ENCODE measurements around the gene OXSR1.

Gene OXSR1

GRCh38 chr3:38119248-38119544 lies 46.1 kb upstream of the OXSR1 start:
- Histone ChIP-seq H3K4me3 (ENCODE audit: insufficient read length, low read depth) (no peak overlapping the region), H3K9ac (ENCODE audit: insufficient read length, low read depth) (no peak overlapping the region), H3K27me3 (ENCODE audit: insufficient read depth, insufficient read length) (no peaks in the 10 kb centered on the region), H3K9me3 (ENCODE audit: insufficient read depth, low read length) (peaks cover 8% of the 10 kb centered on the region; the same call in 1 of the 2 replicates), H3K4me1 (ENCODE audit: insufficient read depth, insufficient read length) (no peaks in the 10 kb centered on the region), H3K36me3 (ENCODE audit: insufficient read depth, insufficient read length, low read length) (peaks cover 57% of the 10 kb centered on the region)
- TF ChIP-seq SUZ12 (IDR thresholded peaks at IDR 0.05; ENCODE audit: extremely low read depth, insufficient read depth, insufficient read length) = no peak
- TF ChIP-seq YY1 (IDR thresholded peaks at IDR 0.05; ENCODE audit: insufficient read depth, insufficient read length) = no peak
- no peak for TF ChIP-seq ZNF274 (IDR thresholded peaks at IDR 0.05; ENCODE audit: low read depth, low read length)
- DNase-seq (ENCODE audit: low read depth, low spot score) = no peak

- H3K36me3 ChIP-seq (ENCODE audit: insufficient read depth, insufficient read length, low read length) = peaks cover 64% of the 10 kb centered on the region
- H3K9ac ChIP-seq (ENCODE audit: insufficient read length, low read depth) = no peak overlapping the region
- DNase-seq (ENCODE audit: low read depth, low spot score) = no peak
- TF ChIP-seq ZNF274 (IDR thresholded peaks at IDR 0.05; ENCODE audit: low read depth, low read length) (no peak), SUZ12 (IDR thresholded peaks at IDR 0.05; ENCODE audit: extremely low read depth, insufficient read depth, insufficient read length) (no peak), YY1 (IDR thresholded peaks at IDR 0.05; ENCODE audit: insufficient read depth, insufficient read length) (no peak)
- H3K4me1 ChIP-seq (ENCODE audit: insufficient read depth, insufficient read length) = no peaks in the 10 kb centered on the region
- peaks cover 8% of the 10 kb centered on the region; the same call in 1 of the 2 replicates for H3K9me3 ChIP-seq (ENCODE audit: insufficient read depth, low read length)
- H3K4me3 ChIP-seq (ENCODE audit: insufficient read length, low read depth) = no peak overlapping the region
- H3K27me3 ChIP-seq (ENCODE audit: insufficient read depth, insufficient read length) = no peaks in the 10 kb centered on the region
Measured at GRCh38 chr3:38119821-38120692, 45.3 kb upstream of the OXSR1 start.

GRCh38 chr3:38120693-38121450 lies 44.5 kb upstream of the OXSR1 start:
- H3K9ac ChIP-seq (ENCODE audit: insufficient read length, low read depth) = no peak overlapping the region
- H3K4me1 ChIP-seq (ENCODE audit: insufficient read depth, insufficient read length) = no peaks in the 10 kb centered on the region
- no peak for TF ChIP-seq YY1 (IDR thresholded peaks at IDR 0.05; ENCODE audit: insufficient read depth, insufficient read length)
- TF ChIP-seq SUZ12 (IDR thresholded peaks at IDR 0.05; ENCODE audit: extremely low read depth, insufficient read depth, insufficient read length) = no peak
- no peak for TF ChIP-seq ZNF274 (IDR thresholded peaks at IDR 0.05; ENCODE audit: low read depth, low read length)
- H3K36me3 ChIP-seq (ENCODE audit: insufficient read depth, insufficient read length, low read length) = peaks cover 73% of the 10 kb centered on the region
- H3K4me3 ChIP-seq (ENCODE audit: insufficient read length, low read depth) = no peak overlapping the region
- peaks cover 8% of the 10 kb centered on the region; the same call in 1 of the 2 replicates for H3K9me3 ChIP-seq (ENCODE audit: insufficient read depth, low read length)
- H3K27me3 ChIP-seq (ENCODE audit: insufficient read depth, insufficient read length) = no peaks in the 10 kb centered on the region
- DNase-seq (ENCODE audit: low read depth, low spot score) = no peak

GRCh38 chr3:38121451-38121831 lies 43.9 kb upstream of the OXSR1 start:
- peaks cover 5% of the 10 kb centered on the region; the same call in 1 of the 2 replicates for H3K9me3 ChIP-seq (ENCODE audit: insufficient read depth, low read length)
- no peak overlapping the region for H3K4me3 ChIP-seq (ENCODE audit: insufficient read length, low read depth)
- DNase-seq (ENCODE audit: low read depth, low spot score) = no peak
- no peaks in the 10 kb centered on the region for H3K4me1 ChIP-seq (ENCODE audit: insufficient read depth, insufficient read length)
- H3K9ac ChIP-seq (ENCODE audit: insufficient read length, low read depth) = no peak overlapping the region
- H3K27me3 ChIP-seq (ENCODE audit: insufficient read depth, insufficient read length) = no peaks in the 10 kb centered on the region
- H3K36me3 ChIP-seq (ENCODE audit: insufficient read depth, insufficient read length, low read length) = peaks cover 78% of the 10 kb centered on the region
- TF ChIP-seq ZNF274 (IDR thresholded peaks at IDR 0.05; ENCODE audit: low read depth, low read length) (no peak), YY1 (IDR thresholded peaks at IDR 0.05; ENCODE audit: insufficient read depth, insufficient read length) (no peak), SUZ12 (IDR thresholded peaks at IDR 0.05; ENCODE audit: extremely low read depth, insufficient read depth, insufficient read length) (no peak)

GRCh38 chr3:38121832-38122461 lies 43.4 kb upstream of the OXSR1 start:
- H3K36me3 ChIP-seq (ENCODE audit: insufficient read depth, insufficient read length, low read length) = peaks cover 83% of the 10 kb centered on the region
- TF ChIP-seq YY1 (IDR thresholded peaks at IDR 0.05; ENCODE audit: insufficient read depth, insufficient read length) (no peak), ZNF274 (IDR thresholded peaks at IDR 0.05; ENCODE audit: low read depth, low read length) (no peak), SUZ12 (IDR thresholded peaks at IDR 0.05; ENCODE audit: extremely low read depth, insufficient read depth, insufficient read length) (no peak)

GRCh38 chr3:38122712-38123290 lies 42.5 kb upstream of the OXSR1 start:
- H3K4me1 ChIP-seq (ENCODE audit: insufficient read depth, insufficient read length) = no peaks in the 10 kb centered on the region
- TF ChIP-seq YY1 (IDR thresholded peaks at IDR 0.05; ENCODE audit: insufficient read depth, insufficient read length) (no peak), SUZ12 (IDR thresholded peaks at IDR 0.05; ENCODE audit: extremely low read depth, insufficient read depth, insufficient read length) (no peak), ZNF274 (IDR thresholded peaks at IDR 0.05; ENCODE audit: low read depth, low read length) (no peak)
- no peak overlapping the region for H3K9ac ChIP-seq (ENCODE audit: insufficient read length, low read depth)
- no peaks in the 10 kb centered on the region for H3K9me3 ChIP-seq (ENCODE audit: insufficient read depth, low read length)
- no peak overlapping the region for H3K4me3 ChIP-seq (ENCODE audit: insufficient read length, low read depth)
- H3K27me3 ChIP-seq (ENCODE audit: insufficient read depth, insufficient read length) = no peaks in the 10 kb centered on the region
- peaks cover 87% of the 10 kb centered on the region for H3K36me3 ChIP-seq (ENCODE audit: insufficient read depth, insufficient read length, low read length)
- DNase-seq (ENCODE audit: low read depth, low spot score) = no peak

More at GRCh38 chr3:38121832-38122461, 43.4 kb upstream of the OXSR1 start:
- peaks cover under 1% of the 10 kb centered on the region; the same call in 1 of the 2 replicates for H3K9me3 ChIP-seq (ENCODE audit: insufficient read depth, low read length)
- H3K4me3 ChIP-seq (ENCODE audit: insufficient read length, low read depth) = no peak overlapping the region
- no peak for DNase-seq (ENCODE audit: low read depth, low spot score)
- H3K4me1 ChIP-seq (ENCODE audit: insufficient read depth, insufficient read length) = no peaks in the 10 kb centered on the region
- no peak overlapping the region for H3K9ac ChIP-seq (ENCODE audit: insufficient read length, low read depth)
- no peaks in the 10 kb centered on the region for H3K27me3 ChIP-seq (ENCODE audit: insufficient read depth, insufficient read length)

Data from NT2/D1 (cell line).